Neural crest cell (in vitro differentiated cells): ENCODE data around the gene SEMA3E. TPM values are rescaled to one million over a fixed set of nuclear protein-coding genes. Genes with fewer than 3 reads are reported as not detected.

Experiments
- DNase-seq: peaks from one replicate; pipeline ENCODE4 v3.0.0; 2021; ENCODE audit warnings: low read depth, mixed read lengths, low spot score
- H3K27ac Mint-ChIP-seq: one replicate; pipeline ENCODE4 v1.8.0; 2021; ENCODE audit warnings: mild to moderate bottlenecking, mixed read lengths; ENCODE audit not compliant: unreplicated experiment
- H3K27me3 Mint-ChIP-seq: 2 replicates; pipeline ENCODE4 v1.8.0; 2021; ENCODE audit warnings: low read depth, mild to moderate bottlenecking, mixed read lengths
- H3K36me3 Mint-ChIP-seq: 2 replicates; pipeline ENCODE4 v1.8.0; 2021; ENCODE audit warnings: low read depth, mild to moderate bottlenecking, mixed read lengths
- H3K4me1 Mint-ChIP-seq: 2 replicates; pipeline ENCODE4 v1.8.0; 2021; ENCODE audit warnings: mixed read lengths
- H3K4me3 Mint-ChIP-seq: one replicate; pipeline ENCODE4 v1.8.0; 2021; ENCODE audit warnings: mild to moderate bottlenecking, mixed read lengths
- H3K9me3 Mint-ChIP-seq: 2 replicates; pipeline ENCODE4 v1.8.0; 2021; ENCODE audit warnings: mixed read lengths
- CTCF ChIP-seq: fragments of 200-600 bp; sonication (generic); conservative IDR thresholded peaks from 2 replicates; pipeline ENCODE4 v1.5.0; 2021; ENCODE audit warnings: antibody characterized with exemption, mild to moderate bottlenecking
- total RNA-seq: library from RNA; stranded (reverse); gene quantifications from 2 replicates; pipeline ENCODE4 v1.2.1, GENCODE V29; 2021

The SEMA3E gene
- total RNA-seq, 1 donor from 2014 or later: 0.09 TPM

DNA sequence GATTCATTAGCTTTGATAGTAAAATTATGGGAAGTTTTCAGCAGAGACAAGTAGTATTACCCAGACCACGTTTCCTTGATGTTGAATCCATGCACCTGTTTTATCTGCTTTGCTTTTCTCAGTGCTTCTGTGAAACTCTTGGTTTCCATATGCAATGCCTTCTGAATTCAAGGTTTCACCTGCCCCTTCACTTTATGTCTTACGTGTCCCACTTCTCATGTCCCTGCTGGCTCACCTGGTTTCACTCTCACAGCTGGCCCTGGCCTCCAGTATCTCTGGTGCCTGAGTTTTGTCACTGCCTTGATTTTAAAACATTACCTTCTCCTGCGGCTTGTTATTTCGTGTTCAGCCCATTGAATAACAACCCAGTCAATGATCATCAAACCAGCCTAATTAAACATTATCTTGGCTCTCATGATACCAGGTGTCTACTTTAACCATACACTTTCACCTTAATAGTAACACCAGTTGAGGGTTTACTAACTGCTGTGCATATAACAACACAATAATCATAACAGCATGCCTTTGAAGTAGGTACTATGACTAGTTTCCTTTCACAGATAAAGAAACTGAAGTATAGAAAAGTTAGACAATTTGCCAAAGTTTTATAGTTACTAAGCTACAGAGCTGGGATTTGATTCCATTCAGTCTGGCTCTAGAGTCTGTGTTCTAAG lies 310.5 kb downstream of the SEMA3E start:
- no peaks in the 10 kb centered on the region for H3K27me3 Mint-ChIP-seq
- no peak for DNase-seq
- no peak overlapping the region for H3K4me3 Mint-ChIP-seq
- H3K4me1 Mint-ChIP-seq: no peaks in the 10 kb centered on the region
- H3K36me3 Mint-ChIP-seq: no peaks in the 10 kb centered on the region
- no peaks in the 10 kb centered on the region for H3K9me3 Mint-ChIP-seq
- no peak overlapping the region for H3K27ac Mint-ChIP-seq
- no peak for TF ChIP-seq CTCF

GRCh38 chr7:83337050-83337449 lies 311.9 kb downstream of the SEMA3E start:
- H3K36me3 Mint-ChIP-seq: no peaks in the 10 kb centered on the region

GRCh38 chr7:83326223-83326622 lies 322.7 kb downstream of the SEMA3E start:
- Mint-ChIP-seq H3K9me3 (no peaks in the 10 kb centered on the region), H3K27me3 (no peaks in the 10 kb centered on the region), H3K4me3 (no peak overlapping the region), H3K36me3 (no peaks in the 10 kb centered on the region), H3K27ac (no peak overlapping the region), H3K4me1 (no peaks in the 10 kb centered on the region)
- DNase-seq: no peak
- TF ChIP-seq CTCF: no peak

More at GRCh38 chr7:83337050-83337449, 311.9 kb downstream of the SEMA3E start:
- Mint-ChIP-seq H3K27ac (no peak overlapping the region), H3K4me1 (no peaks in the 10 kb centered on the region), H3K9me3 (no peaks in the 10 kb centered on the region), H3K27me3 (no peaks in the 10 kb centered on the region), H3K4me3 (no peak overlapping the region)
- DNase-seq: no peak
- no peak for TF ChIP-seq CTCF

DNA sequence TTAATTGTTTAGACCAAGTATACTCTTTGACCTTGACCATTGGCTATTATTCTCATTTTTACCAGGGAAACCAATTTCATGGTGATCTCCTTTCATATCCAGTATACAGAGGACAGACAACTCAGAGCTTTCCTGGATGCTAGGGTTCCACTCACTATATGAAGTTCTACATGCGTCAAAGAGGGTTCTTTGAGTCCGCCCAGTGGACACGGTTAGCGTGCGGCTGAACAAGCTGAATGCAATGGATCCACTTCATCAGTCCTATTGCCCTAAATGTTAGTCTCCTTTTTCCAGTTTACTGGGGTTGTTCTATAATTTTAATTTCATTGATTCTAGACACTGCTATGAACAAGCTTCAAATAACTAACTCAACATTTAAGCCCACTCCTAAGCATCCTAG lies 323.9 kb downstream of the SEMA3E start:
- no peak for TF ChIP-seq CTCF
- Mint-ChIP-seq H3K4me3 (no peak overlapping the region), H3K27ac (no peak overlapping the region), H3K4me1 (no peaks in the 10 kb centered on the region), H3K36me3 (no peaks in the 10 kb centered on the region), H3K27me3 (no peaks in the 10 kb centered on the region), H3K9me3 (no peaks in the 10 kb centered on the region)
- DNase-seq: no peak

DNA sequence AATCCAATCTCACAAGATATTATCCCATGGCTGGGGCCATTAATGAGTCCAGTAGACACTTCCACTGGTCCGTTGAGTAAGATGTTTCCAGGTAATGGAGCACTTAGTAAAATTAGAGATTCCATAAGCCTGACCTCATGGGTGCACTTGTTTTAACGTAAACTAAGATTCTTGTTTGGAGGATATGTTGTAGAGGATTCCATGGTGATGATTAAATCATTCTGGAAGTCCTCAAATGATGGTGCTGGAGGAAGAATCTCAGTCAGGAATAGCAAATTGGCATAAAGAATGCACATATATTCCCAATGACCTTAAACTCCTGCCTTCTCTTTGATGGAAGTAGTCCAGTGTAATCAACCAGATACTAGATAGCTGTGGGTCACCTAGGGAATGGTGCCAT lies 324.3 kb downstream of the SEMA3E start:
- DNase-seq: no peak

More for the DNA sequence above, 324.3 kb downstream of the SEMA3E start:
- Mint-ChIP-seq H3K9me3 (no peaks in the 10 kb centered on the region), H3K36me3 (no peaks in the 10 kb centered on the region), H3K4me3 (no peak overlapping the region), H3K27ac (no peak overlapping the region), H3K27me3 (no peaks in the 10 kb centered on the region), H3K4me1 (no peaks in the 10 kb centered on the region)
- TF ChIP-seq CTCF: no peak
